Heart left ventricle (tissue), 16 donors: ENCODE measurements around the gene NR3C1. TPM values are rescaled to one million over a fixed set of nuclear protein-coding genes. Genes with fewer than 3 reads are reported as not detected.

Experiments
- ATAC-seq, 4 donors: fragments of 200-7000 bp; cut with Tn5 transposase; one replicate each; pipeline ENCODE4 v1.9.1; 2020 to 2022; ENCODE audit warnings: moderate library complexity in 4 of 4, mild to moderate bottlenecking in 3 of 4, moderate number of reproducible peaks in 1 of 4
- DNase-seq, 5 donors: peaks; one replicate each; pipeline ENCODE4 v3.0.0-alpha.2; 2020
- H3K27ac ChIP-seq, 12 donors: fragments of 200-600 bp; sonication (generic) in 4 of 12; one replicate each; pipeline versions ENCODE4 v1.5.0 to v1.8.0; 2016 to 2022; ENCODE audit warnings: mild to moderate bottlenecking in 2 of 12
- H3K27me3 ChIP-seq, 9 donors: fragments of 200-600 bp; sonication (generic) in 2 of 9; one replicate each; pipeline versions ENCODE4 v1.5.1 to v1.8.0; 2016 to 2022; ENCODE audit warnings: mild to moderate bottlenecking in 3 of 9
- H3K36me3 ChIP-seq, 9 donors: fragments of 200-600 bp; sonication (generic) in 2 of 9; one replicate each; pipeline versions ENCODE4 v1.5.0 to v1.8.0; 2018 to 2022; ENCODE audit warnings: mild to moderate bottlenecking in 2 of 9
- H3K4me1 ChIP-seq, 12 donors: fragments of 200-600 bp; sonication (generic) in 4 of 12; one replicate each; pipeline versions ENCODE4 v1.5.0 to v1.8.0; 2016 to 2022; ENCODE audit warnings: mild to moderate bottlenecking in 3 of 12
- H3K4me3 ChIP-seq, 12 donors: fragments of 200-600 bp; sonication (generic) in 4 of 12; one replicate each; pipeline versions ENCODE4 v1.5.0 to v1.8.0; 2017 to 2022; ENCODE audit warnings: mild to moderate bottlenecking in 9 of 12, moderate library complexity in 4 of 12
- H3K9me3 ChIP-seq, 12 donors: fragments of 200-600 bp; sonication (generic) in 4 of 12; one replicate each; pipeline versions ENCODE4 v1.5.0 to v1.8.0; 2016 to 2022; ENCODE audit warnings: mild to moderate bottlenecking in 1 of 12
- CTCF ChIP-seq, 12 donors: fragments of 200-600 bp; sonication (generic) in 4 of 12; IDR thresholded peaks; one replicate each; pipeline versions ENCODE4 v1.5.0 to v1.8.0; 2018 to 2022; ENCODE audit warnings: antibody characterized with exemption in 12 of 12, mild to moderate bottlenecking in 5 of 12
- POLR2A ChIP-seq, 2 donors: fragments of 450-650 bp; IDR thresholded peaks; one replicate each; pipeline ENCODE4 v1.6.1; 2017; ENCODE audit warnings: antibody characterized with exemption in 2 of 2, mild to moderate bottlenecking in 2 of 2, moderate library complexity in 2 of 2
- WGBS, 4 donors: extraction: QIAGEN DNeasy Blood & Tissue Kit in 2 of 4; methylation state at CpG; one replicate each; pipeline versions ENCODE4 v1.1.5 to v1.1.7; 2013 to 2018; 5-methylcytosine and 5-hydroxymethylcytosine counted together
- intact Hi-C, 10 donors: fragments of 100-400 bp; cut with DNase I; formaldehyde crosslinking; loops; one replicate each; pipeline versions ENCODE4 v1.11.1 to v1.14.2; 2022
- polyA plus RNA-seq, 2 donors: library from polyadenylated mRNA; stranded (reverse); fragments of 200-250 nt; gene quantifications; one replicate each; pipeline ENCODE4 v1.2.3, GENCODE V29; 2013
- total RNA-seq, 9 donors: library from RNA; depleted of rRNA in 2 of 9; stranded (reverse); fragments of >200 nt in 2 of 9; fragmentation: NEBNext Ultra II Directional in 3 of 9; extraction: Animal tissue kit (Norgen Biotek cat#: 25700) in 3 of 9; gene quantifications; one replicate each; pipeline versions ENCODE4 v1.1.0 to v1.2.4, GENCODE V29; 2016 to 2023
- donor health status: ischemic (EF 13 %, LVEDD 7.1; RV severe dilation, severe dysfunction).
- donor health status: healthy with polysubstance abuse.
- donor health status: DM: no; HTN: yes; CAD: no.
- donor health status: DM: no; HTN: no; CAD: no.
- donor health status: ischemic (EF 25% LVEDD 6.9; RV normal size, moderate dysfunction).
- donor health status: ischemic (EF 25% LVEDD 5.7; RV mildly dilated, moderate dysfunction).
- donor health status: healthy.
- donor health status: DM: yes; HTN: yes; CAD: no.
- donor health status: ischemic (EF 35%, LVEDD 5.7; RV mildly dilated, moderate dysfunction).
- donor health status: nonischemic (EF 11% LVEDD 7.7; RV severe dilation, severe dysfunction).
- donor health status: DM: yes; HTN: yes; CAD: no.
- donor health status: PGD.
- donor health status: ischemic (EF 29% LVEDD 5.4; RV normal size, mild dysfunction).
- donor health status: nonischemic (EF 23%, LVEDD 6.1; RV moderate dilation, normal function).

NR3C1 gene
- total and polyA plus RNA-seq, 11 donors = 10.4 to 73.7 (median 45.3) TPM

GRCh38 chr5:143308731-143309130 is 94.8 kb downstream of the NR3C1 start:
- Histone ChIP-seq H3K27ac (no peak overlapping the region), H3K36me3 (peaks cover 0 to 83% (median 69%) of the 10 kb centered on the region in 9 donors), H3K4me1 (peaks cover 0 to 46% (median 14%) of the 10 kb centered on the region in 12 donors), H3K9me3 (peaks cover 0 to 9% (median 0%) of the 10 kb centered on the region in 12 donors), H3K4me3 (no peak overlapping the region), H3K27me3 (no peaks in the 10 kb centered on the region)
- DNase-seq = no peak
- TF ChIP-seq CTCF (IDR thresholded peaks at IDR 0.05) = no peak
- TF ChIP-seq POLR2A (IDR thresholded peaks at IDR 0.05) = no peak
- ATAC-seq = no peak
- intact Hi-C loops = loop anchor here in 1 of 10 donors (10.0 kb wide), 1 partner anchor 76 kb away; no protein-coding TSS in a partner anchor
- 79 to 88% (median 83%) methylated on average over 2 of the region's 2 CpGs for WGBS, 4 donors

- DNase-seq (no peak), ATAC-seq (no peak)
- peaks cover 0 to 40% (median 6%) of the 10 kb centered on the region in 12 donors for H3K4me1 ChIP-seq
- peaks cover 0 to 9% (median 0%) of the 10 kb centered on the region in 12 donors for H3K9me3 ChIP-seq
- no peak overlapping the region for H3K4me3 ChIP-seq
- 49 to 62% (median 52%) methylated on average over 2 of the region's 2 CpGs for WGBS, 4 donors
- no peak overlapping the region for H3K27ac ChIP-seq
- intact Hi-C loops = loop anchor here in 1 of 10 donors (10.0 kb wide), 1 partner anchor 79 kb away; no protein-coding TSS in a partner anchor
- no peaks in the 10 kb centered on the region for H3K27me3 ChIP-seq
- no peak for TF ChIP-seq POLR2A (IDR thresholded peaks at IDR 0.05)
- H3K36me3 ChIP-seq = peaks cover 0 to 64% (median 42%) of the 10 kb centered on the region in 9 donors
Observed at GRCh38 chr5:143306040-143306439, 97.4 kb downstream of the NR3C1 start.

DNA sequence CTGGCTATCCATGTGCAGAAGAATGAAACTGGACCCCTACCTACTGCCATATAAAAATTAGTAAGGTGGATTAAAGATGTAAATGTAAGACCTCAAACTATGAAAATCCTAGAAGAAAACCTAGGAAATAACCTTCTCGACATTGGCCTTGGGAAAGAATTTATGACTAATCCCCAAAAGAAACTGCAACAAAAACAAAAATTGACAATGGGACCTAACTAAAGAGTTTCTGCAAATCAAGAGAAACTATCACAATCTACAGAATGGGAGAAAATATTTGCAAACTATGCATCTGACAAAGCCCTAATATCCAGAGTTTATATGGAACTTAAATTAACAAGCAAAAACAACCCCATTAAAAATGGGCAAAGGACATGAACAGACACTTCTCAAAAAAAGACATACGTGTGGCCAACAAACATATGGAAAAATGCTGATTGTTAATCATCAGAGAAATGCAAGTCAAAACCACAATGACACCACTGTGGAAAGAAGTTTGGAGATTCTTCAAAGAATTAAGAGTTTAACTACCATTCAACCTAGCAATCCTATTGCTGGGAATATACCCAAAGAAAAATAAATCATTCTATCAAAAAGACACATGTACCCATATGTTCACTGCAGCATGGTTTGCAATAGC is 98.5 kb downstream of the NR3C1 start:
- Histone ChIP-seq H3K4me3 (no peak overlapping the region), H3K36me3 (peaks cover 0 to 63% (median 40%) of the 10 kb centered on the region in 9 donors), H3K27ac (no peak overlapping the region), H3K27me3 (no peaks in the 10 kb centered on the region), H3K9me3 (peaks cover 0 to 9% (median 0%) of the 10 kb centered on the region in 12 donors), H3K4me1 (peaks cover 0 to 38% (median 4%) of the 10 kb centered on the region in 12 donors)
- 96 to 98% (median 97%) methylated on average over 2 of the region's 2 CpGs for WGBS, 4 donors
- DNase-seq = no peak
- ATAC-seq = no peak
- intact Hi-C loops = loop anchor here in 1 of 10 donors (10.0 kb wide), 1 partner anchor 80 kb away; no protein-coding TSS in a partner anchor
- TF ChIP-seq CTCF (IDR thresholded peaks at IDR 0.05) (no peak), POLR2A (IDR thresholded peaks at IDR 0.05) (no peak)

DNA sequence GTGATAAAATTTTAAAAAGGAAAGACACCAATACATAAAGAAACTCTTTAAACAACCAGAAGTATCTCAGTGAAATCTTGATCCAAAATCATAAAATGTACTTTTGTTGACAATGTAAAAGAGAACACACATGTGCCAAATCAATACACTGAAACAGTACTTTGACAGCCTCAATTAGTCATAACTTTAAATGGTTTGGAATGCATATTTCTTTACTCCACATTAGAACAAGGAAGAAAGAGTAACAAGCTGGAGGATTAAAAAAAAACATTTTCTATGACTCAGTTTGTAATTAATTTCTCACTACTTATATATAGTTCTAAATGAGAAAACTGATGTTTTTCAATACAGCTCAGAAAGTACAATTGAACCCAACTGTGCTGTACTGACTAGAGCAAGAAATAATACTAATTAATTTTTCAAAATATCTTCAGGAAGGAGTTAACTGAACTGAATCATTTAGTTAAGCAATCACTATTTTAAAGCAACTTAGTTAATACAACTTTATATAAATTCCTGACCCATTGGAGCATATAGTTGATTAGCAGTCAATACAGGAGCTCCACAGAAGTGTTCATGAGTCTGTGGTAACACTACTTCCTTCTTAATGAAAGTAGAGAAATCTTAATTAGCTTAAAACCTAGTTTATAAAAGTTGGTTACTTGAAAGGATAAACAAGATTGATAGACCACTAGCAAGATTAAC is 101.0 kb downstream of the NR3C1 start:
- no peaks in the 10 kb centered on the region for H3K27me3 ChIP-seq
- H3K4me1 ChIP-seq = peaks cover 0 to 24% (median 4%) of the 10 kb centered on the region in 12 donors
- intact Hi-C loops = loop anchor here in 1 of 10 donors (10.0 kb wide), 1 partner anchor 82 kb away; no protein-coding TSS in a partner anchor
- ATAC-seq = no peak
- no peak overlapping the region for H3K27ac ChIP-seq
- peaks cover 0 to 9% (median 0%) of the 10 kb centered on the region in 12 donors for H3K9me3 ChIP-seq
- TF ChIP-seq CTCF (IDR thresholded peaks at IDR 0.05) (no peak), POLR2A (IDR thresholded peaks at IDR 0.05) (no peak)
- H3K4me3 ChIP-seq = no peak overlapping the region
- DNase-seq = no peak
- peaks cover 0 to 63% (median 40%) of the 10 kb centered on the region in 9 donors for H3K36me3 ChIP-seq
